ENCODE results near the gene OTULIN. TPM values are rescaled to one million over a fixed set of nuclear protein-coding genes. Genes with fewer than 3 reads are reported as not detected.

Gene OTULIN
- total and polyA plus RNA-seq, 2 of the 13 experiments (the other 11 are each of a cell fraction or from before 2014, with no cell fraction given) = 7.0 to 34.8 TPM

- H3K4me3 ChIP-seq (replicated peaks in 1 of 3; ENCODE audit: insufficient read depth in 1 of 3, low read depth in 2 of 3, low read length in 3 of 3) = no peak overlapping the region
- no peaks in the 10 kb centered on the region for H3K9me3 ChIP-seq (ENCODE audit: low read length)
- BruUV-seq (replicated peaks) = no TSS peak
- TF ChIP-seq PTBP1 (IDR thresholded peaks at IDR 0.05; ENCODE audit: low read depth, low read length, poor library complexity, severe bottlenecking) (no peak), ZXDC (CRISPR knock-in tag; IDR thresholded peaks at IDR 0.05) (no peak), RORA (CRISPR knock-in tag; IDR thresholded peaks at IDR 0.05) (no peak), CBX1 (IDR thresholded peaks at IDR 0.05; ENCODE audit: low read depth) (no peak), ZNF709 (CRISPR knock-in tag; IDR thresholded peaks at IDR 0.05) (no peak), ZNF468 (CRISPR knock-in tag; IDR thresholded peaks at IDR 0.05) (no peak), REXO4 (CRISPR knock-in tag; IDR thresholded peaks at IDR 0.05; ENCODE audit: borderline replicate concordance) (no peak), ZFX (CRISPR knock-in tag; IDR thresholded peaks at IDR 0.05; ENCODE audit: low read depth) (no peak), FLYWCH1 (CRISPR knock-in tag; IDR thresholded peaks at IDR 0.05) (no peak), NFE2L2 (IDR thresholded peaks at IDR 0.05; ENCODE audit: low read length) (no peak), ZNF740 (CRISPR knock-in tag; IDR thresholded peaks at IDR 0.05) (no peak), MATR3 (CRISPR knock-in tag; IDR thresholded peaks at IDR 0.05) (no peak)
- TF ChIP-seq, protein P1, sequence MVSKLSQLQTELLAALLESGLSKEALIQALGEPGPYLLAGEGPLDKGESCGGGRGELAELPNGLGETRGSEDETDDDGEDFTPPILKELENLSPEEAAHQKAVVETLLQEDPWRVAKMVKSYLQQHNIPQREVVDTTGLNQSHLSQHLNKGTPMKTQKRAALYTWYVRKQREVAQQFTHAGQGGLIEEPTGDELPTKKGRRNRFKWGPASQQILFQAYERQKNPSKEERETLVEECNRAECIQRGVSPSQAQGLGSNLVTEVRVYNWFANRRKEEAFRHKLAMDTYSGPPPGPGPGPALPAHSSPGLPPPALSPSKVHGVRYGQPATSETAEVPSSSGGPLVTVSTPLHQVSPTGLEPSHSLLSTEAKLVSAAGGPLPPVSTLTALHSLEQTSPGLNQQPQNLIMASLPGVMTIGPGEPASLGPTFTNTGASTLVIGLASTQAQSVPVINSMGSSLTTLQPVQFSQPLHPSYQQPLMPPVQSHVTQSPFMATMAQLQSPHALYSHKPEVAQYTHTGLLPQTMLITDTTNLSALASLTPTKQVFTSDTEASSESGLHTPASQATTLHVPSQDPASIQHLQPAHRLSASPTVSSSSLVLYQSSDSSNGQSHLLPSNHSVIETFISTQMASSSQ (IDR thresholded peaks at IDR 0.05; ENCODE audit: low read depth) = no peak
- TF ChIP-seq, protein P1 (CRISPR knock-in tag; IDR thresholded peaks at IDR 0.05; ENCODE audit: borderline replicate concordance) = no peak
- in situ Hi-C loops (cut with HindIII; ENCODE audit: extremely low pct_ligation_motif_present, low pct_unique_long_range_greater_than_20kb) (no loop called here), intact Hi-C loops (cut with micrococcal nuclease; ENCODE audit: unreplicated experiment) (no loop called here)
- H4K20me1 ChIP-seq (ENCODE audit: insufficient read depth, low read length) = no peaks in the 10 kb centered on the region
- POLR2A ChIA-PET = no interaction called here
- peaks cover 37% of the 10 kb centered on the region for H3K4me1 ChIP-seq (ENCODE audit: insufficient read depth, low read length)
- WGBS (ENCODE audit: low lambda C conversion rate) = 91% methylated on average over 9 of the region's 12 CpGs
- H3K27me3 ChIP-seq (ENCODE audit: control insufficient read depth in 1 of 2, insufficient read depth in 2 of 2, low read length in 2 of 2) = no peaks in the 10 kb centered on the region
- no peak overlapping the region for H3K9ac ChIP-seq (ENCODE audit: insufficient read depth, low read depth, low read length)
- DNase-seq (ENCODE audit: low spot score) (no peak), FAIRE-seq (no peak), ATAC-seq (no peak)
- peaks cover 12 to 26% of the 10 kb centered on the region in 2 experiments; a peak in 4 of 5 replicates for H3K36me3 ChIP-seq (replicated peaks in 1 of 2; ENCODE audit: control insufficient read depth in 1 of 2, insufficient read depth in 2 of 2, low read length in 2 of 2)
- CTCF ChIA-PET (ENCODE audit: low intra/inter-chr PET ratio, low total read pairs) = no interaction called here
- no peaks in the 10 kb centered on the region for H3K79me2 ChIP-seq (ENCODE audit: insufficient read depth, low read length)
- H2AFZ ChIP-seq (ENCODE audit: low read length) = no peak overlapping the region
- no peak overlapping the region for H3K27ac ChIP-seq (ENCODE audit: extremely low read length, insufficient read depth, low read length)
- H3K4me2 ChIP-seq (ENCODE audit: low read depth, low read length) = no peak overlapping the region
Observed at GRCh38 chr5:14748180-14748900, 83.8 kb downstream of the OTULIN start.

Data from HepG2 (cell line).